ENCODE data around the gene CCRL2. TPM values are rescaled to one million over a fixed set of nuclear protein-coding genes. Genes with fewer than 3 reads are reported as not detected.

CCRL2 gene
- polyA plus RNA-seq, 1 donor from 2014 or later: not detected

DNA sequence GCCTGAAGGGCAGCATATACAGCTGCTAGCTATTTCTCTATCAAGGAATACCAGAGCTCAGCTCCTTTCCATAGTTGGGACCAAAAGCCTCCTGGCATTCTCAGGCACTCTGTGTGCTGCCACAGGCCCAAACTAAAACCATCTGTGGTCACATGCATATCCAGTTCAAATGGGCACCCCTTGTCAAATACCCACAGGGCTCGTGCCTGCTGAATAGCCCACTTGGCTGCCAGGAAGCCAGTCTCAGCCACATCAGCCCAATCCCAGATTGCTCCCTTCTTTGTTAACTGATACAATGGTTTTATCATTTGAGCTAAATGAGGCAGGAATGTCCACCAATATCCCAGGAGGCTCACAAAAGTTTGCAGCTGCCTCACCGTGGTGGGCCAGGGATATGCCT, 13.9 kb downstream of the CCRL2 start:
- no peaks in the 10 kb centered on the region for H3K27me3 ChIP-seq (ENCODE audit: insufficient read depth, low read depth, low read length)
- H3K79me2 ChIP-seq (replicated peaks; ENCODE audit: insufficient read depth, low read length): no peaks in the 10 kb centered on the region

DNA sequence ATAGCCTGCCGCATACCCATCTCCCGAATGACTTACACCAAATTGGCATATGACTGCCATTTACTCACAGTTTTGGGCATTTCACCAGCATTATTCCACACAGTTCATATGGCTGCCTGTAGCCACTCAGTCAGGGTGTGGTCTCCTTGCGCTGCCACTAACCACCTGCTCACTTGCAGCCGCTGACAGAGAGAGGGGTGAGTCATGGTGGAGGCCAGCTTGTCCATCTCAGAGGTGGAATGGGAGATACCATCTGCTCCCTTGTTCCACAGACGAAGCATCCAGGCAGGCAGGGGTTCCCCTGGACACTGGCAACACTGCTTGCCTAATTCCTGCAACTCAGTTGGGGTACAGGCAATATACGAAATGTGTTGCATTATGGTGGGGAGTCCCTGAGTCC, 15.6 kb downstream of the CCRL2 start:
- Histone ChIP-seq H3K79me2 (replicated peaks; ENCODE audit: insufficient read depth, low read length) (no peaks in the 10 kb centered on the region), H2AFZ (ENCODE audit: low read depth, low read length) (no peak overlapping the region), H3K9me2 (ENCODE audit: insufficient read depth, low read length) (no peaks in the 10 kb centered on the region), H3K4me2 (ENCODE audit: low read length) (no peak overlapping the region), H4K20me1 (ENCODE audit: insufficient read depth) (no peaks in the 10 kb centered on the region), H3K9me3 (ENCODE audit: low read length) (no peaks in the 10 kb centered on the region), H3K9ac (ENCODE audit: low read length) (no peak overlapping the region), H3K27ac (ENCODE audit: low read length) (no peak overlapping the region), H3F3A (ENCODE audit: insufficient read depth, low read length, poor library complexity, severe bottlenecking) (no peaks in the 10 kb centered on the region), H3K27me3 (ENCODE audit: insufficient read depth, low read depth, low read length) (no peaks in the 10 kb centered on the region), H3K36me3 (ENCODE audit: insufficient read depth, low read length) (no peaks in the 10 kb centered on the region), H3K4me3 (ENCODE audit: low read length) (no peak overlapping the region)
- TF ChIP-seq, protein P1, sequence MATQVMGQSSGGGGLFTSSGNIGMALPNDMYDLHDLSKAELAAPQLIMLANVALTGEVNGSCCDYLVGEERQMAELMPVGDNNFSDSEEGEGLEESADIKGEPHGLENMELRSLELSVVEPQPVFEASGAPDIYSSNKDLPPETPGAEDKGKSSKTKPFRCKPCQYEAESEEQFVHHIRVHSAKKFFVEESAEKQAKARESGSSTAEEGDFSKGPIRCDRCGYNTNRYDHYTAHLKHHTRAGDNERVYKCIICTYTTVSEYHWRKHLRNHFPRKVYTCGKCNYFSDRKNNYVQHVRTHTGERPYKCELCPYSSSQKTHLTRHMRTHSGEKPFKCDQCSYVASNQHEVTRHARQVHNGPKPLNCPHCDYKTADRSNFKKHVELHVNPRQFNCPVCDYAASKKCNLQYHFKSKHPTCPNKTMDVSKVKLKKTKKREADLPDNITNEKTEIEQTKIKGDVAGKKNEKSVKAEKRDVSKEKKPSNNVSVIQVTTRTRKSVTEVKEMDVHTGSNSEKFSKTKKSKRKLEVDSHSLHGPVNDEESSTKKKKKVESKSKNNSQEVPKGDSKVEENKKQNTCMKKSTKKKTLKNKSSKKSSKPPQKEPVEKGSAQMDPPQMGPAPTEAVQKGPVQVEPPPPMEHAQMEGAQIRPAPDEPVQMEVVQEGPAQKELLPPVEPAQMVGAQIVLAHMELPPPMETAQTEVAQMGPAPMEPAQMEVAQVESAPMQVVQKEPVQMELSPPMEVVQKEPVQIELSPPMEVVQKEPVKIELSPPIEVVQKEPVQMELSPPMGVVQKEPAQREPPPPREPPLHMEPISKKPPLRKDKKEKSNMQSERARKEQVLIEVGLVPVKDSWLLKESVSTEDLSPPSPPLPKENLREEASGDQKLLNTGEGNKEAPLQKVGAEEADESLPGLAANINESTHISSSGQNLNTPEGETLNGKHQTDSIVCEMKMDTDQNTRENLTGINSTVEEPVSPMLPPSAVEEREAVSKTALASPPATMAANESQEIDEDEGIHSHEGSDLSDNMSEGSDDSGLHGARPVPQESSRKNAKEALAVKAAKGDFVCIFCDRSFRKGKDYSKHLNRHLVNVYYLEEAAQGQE (IDR thresholded peaks at IDR 0.05; ENCODE audit: borderline replicate concordance): no peak
- TF ChIP-seq RAD21 (conservative IDR thresholded peaks at IDR 0.05) (no peak), EP300 (conservative IDR thresholded peaks at IDR 0.05; ENCODE audit: poor library complexity, severe bottlenecking) (no peak), TAF1 (IDR thresholded peaks at IDR 0.05; ENCODE audit: low read depth) (no peak), MXI1 (conservative IDR thresholded peaks at IDR 0.05; ENCODE audit: poor library complexity, severe bottlenecking) (no peak)
- TF ChIP-seq, protein P2, sequence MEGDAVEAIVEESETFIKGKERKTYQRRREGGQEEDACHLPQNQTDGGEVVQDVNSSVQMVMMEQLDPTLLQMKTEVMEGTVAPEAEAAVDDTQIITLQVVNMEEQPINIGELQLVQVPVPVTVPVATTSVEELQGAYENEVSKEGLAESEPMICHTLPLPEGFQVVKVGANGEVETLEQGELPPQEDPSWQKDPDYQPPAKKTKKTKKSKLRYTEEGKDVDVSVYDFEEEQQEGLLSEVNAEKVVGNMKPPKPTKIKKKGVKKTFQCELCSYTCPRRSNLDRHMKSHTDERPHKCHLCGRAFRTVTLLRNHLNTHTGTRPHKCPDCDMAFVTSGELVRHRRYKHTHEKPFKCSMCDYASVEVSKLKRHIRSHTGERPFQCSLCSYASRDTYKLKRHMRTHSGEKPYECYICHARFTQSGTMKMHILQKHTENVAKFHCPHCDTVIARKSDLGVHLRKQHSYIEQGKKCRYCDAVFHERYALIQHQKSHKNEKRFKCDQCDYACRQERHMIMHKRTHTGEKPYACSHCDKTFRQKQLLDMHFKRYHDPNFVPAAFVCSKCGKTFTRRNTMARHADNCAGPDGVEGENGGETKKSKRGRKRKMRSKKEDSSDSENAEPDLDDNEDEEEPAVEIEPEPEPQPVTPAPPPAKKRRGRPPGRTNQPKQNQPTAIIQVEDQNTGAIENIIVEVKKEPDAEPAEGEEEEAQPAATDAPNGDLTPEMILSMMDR (IDR thresholded peaks at IDR 0.05; ENCODE audit: poor library complexity, severe bottlenecking): no peak

More for the DNA sequence above, 13.9 kb downstream of the CCRL2 start:
- Histone ChIP-seq H3K9ac (ENCODE audit: low read length) (no peak overlapping the region), H3K27ac (ENCODE audit: low read length) (no peak overlapping the region), H3K9me3 (ENCODE audit: low read length) (no peaks in the 10 kb centered on the region), H3F3A (ENCODE audit: insufficient read depth, low read length, poor library complexity, severe bottlenecking) (no peaks in the 10 kb centered on the region), H2AFZ (ENCODE audit: low read depth, low read length) (no peak overlapping the region), H3K4me3 (ENCODE audit: low read length) (no peak overlapping the region), H3K36me3 (ENCODE audit: insufficient read depth, low read length) (no peaks in the 10 kb centered on the region), H3K4me2 (ENCODE audit: low read length) (no peak overlapping the region), H4K20me1 (ENCODE audit: insufficient read depth) (no peaks in the 10 kb centered on the region), H3K9me2 (ENCODE audit: insufficient read depth, low read length) (no peaks in the 10 kb centered on the region)
- TF ChIP-seq MXI1 (conservative IDR thresholded peaks at IDR 0.05; ENCODE audit: poor library complexity, severe bottlenecking): no peak

DNA sequence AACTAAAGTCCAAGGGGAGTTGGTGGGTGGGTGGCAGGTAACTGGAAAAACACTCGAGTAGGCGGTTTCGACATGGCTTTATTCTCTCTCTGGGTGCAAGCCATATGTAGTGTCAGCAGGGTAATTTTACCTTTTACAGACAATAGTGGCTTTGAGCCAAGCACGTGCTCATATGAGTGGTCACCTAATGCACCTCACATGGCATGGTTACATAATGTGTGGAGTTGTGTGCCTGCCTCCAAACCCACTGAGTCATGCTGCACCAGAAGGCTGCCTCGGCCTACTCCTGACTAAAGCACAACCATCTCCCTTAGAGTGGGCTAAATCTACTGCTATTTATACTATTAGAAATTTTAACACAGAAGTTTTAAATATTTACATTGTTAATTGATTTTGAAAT, 16.5 kb downstream of the CCRL2 start:
- no peaks in the 10 kb centered on the region for H3K36me3 ChIP-seq (ENCODE audit: insufficient read depth, low read length)

More for the DNA sequence above, 16.5 kb downstream of the CCRL2 start:
- no peaks in the 10 kb centered on the region for H3K27me3 ChIP-seq (ENCODE audit: insufficient read depth, low read depth, low read length)
- TF ChIP-seq, protein P1 (IDR thresholded peaks at IDR 0.05; ENCODE audit: borderline replicate concordance): no peak
- TF ChIP-seq RAD21 (conservative IDR thresholded peaks at IDR 0.05) (no peak), EZH2 (IDR thresholded peaks at IDR 0.05; ENCODE audit: borderline replicate concordance, insufficient read depth, low read length, poor library complexity, severe bottlenecking) (no peak), MXI1 (conservative IDR thresholded peaks at IDR 0.05; ENCODE audit: poor library complexity, severe bottlenecking) (no peak), SMC3 (conservative IDR thresholded peaks at IDR 0.05; ENCODE audit: poor library complexity) (no peak), POLR2AphosphoS5 (IDR thresholded peaks at IDR 0.05) (no peak), TAF1 (IDR thresholded peaks at IDR 0.05; ENCODE audit: low read depth) (no peak), EP300 (conservative IDR thresholded peaks at IDR 0.05; ENCODE audit: poor library complexity, severe bottlenecking) (no peak)
- TF ChIP-seq, protein P2 (IDR thresholded peaks at IDR 0.05; ENCODE audit: poor library complexity, severe bottlenecking): no peak
- no peaks in the 10 kb centered on the region for H3K9me2 ChIP-seq (ENCODE audit: insufficient read depth, low read length)
- no peak overlapping the region for H3K4me2 ChIP-seq (ENCODE audit: low read length)
- H3K27ac ChIP-seq (ENCODE audit: low read length): no peak overlapping the region
- H3K9ac ChIP-seq (ENCODE audit: low read length): no peak overlapping the region
- no peak overlapping the region for H2AFZ ChIP-seq (ENCODE audit: low read depth, low read length)
- H4K20me1 ChIP-seq (ENCODE audit: insufficient read depth): no peaks in the 10 kb centered on the region
- H3K79me2 ChIP-seq (replicated peaks; ENCODE audit: insufficient read depth, low read length): no peaks in the 10 kb centered on the region
- no peaks in the 10 kb centered on the region for H3F3A ChIP-seq (ENCODE audit: insufficient read depth, low read length, poor library complexity, severe bottlenecking)
- H3K9me3 ChIP-seq (ENCODE audit: low read length): no peaks in the 10 kb centered on the region
- H3K4me3 ChIP-seq (ENCODE audit: low read length): no peak overlapping the region

Data from neural cell (in vitro differentiated cells).